Motor neuron (in vitro differentiated cells): ENCODE results near the gene SPINT1. TPM values are rescaled to one million over a fixed set of nuclear protein-coding genes. Genes with fewer than 3 reads are reported as not detected.

ENCODE experiments used
- ATAC-seq, 8 experiments: fragments of 200-7000 bp; cut with Tn5 transposase; replicated peaks in 6 of 8; 2 replicates each; pipeline ENCODE4 v1.8.0; 2021; ENCODE audit warnings: mild to moderate bottlenecking in 8 of 8, moderate library complexity in 8 of 8
- H3K27ac ChIP-seq, 2 donors: fragments of 250-450 bp; sonication (Bioruptor Pico); 2 replicates each; pipeline ENCODE4 v1.9.0; 2021; ENCODE audit warnings: antibody characterized with exemption in 2 of 2, mild to moderate bottlenecking in 2 of 2, moderate library complexity in 1 of 2
- H3K4me1 ChIP-seq, 2 donors: fragments of 250-450 bp; sonication (Bioruptor Pico); replicated peaks in 1 of 2; 2 replicates each; pipeline ENCODE4 v1.6.1; 2021; ENCODE audit warnings: antibody characterized with exemption in 2 of 2, mild to moderate bottlenecking in 2 of 2, moderate library complexity in 1 of 2
- H3K4me3 ChIP-seq, 5 donors: fragments of 250-450 bp; sonication (Bioruptor Pico); 2 replicates each; pipeline ENCODE4 v1.9.0; 2021; ENCODE audit warnings: antibody characterized with exemption in 5 of 5, mild to moderate bottlenecking in 5 of 5, moderate library complexity in 4 of 5
- WGBS, 10 experiments: fragments of 450-650 bp; shearing (Covaris generic); methylation state at CpG; one replicate each; pipeline ENCODE4 v1.0.0; 2022; 5-methylcytosine and 5-hydroxymethylcytosine counted together
- in situ Hi-C, 9 experiments: fragments of 400-800 bp; cut with MboI; loops; one replicate each; pipeline ENCODE4 v1.15.0; 2021; ENCODE audit warnings: low sequenced_read_pairs in 9 of 9, low pct_unique_long_range_greater_than_20kb in 2 of 9; ENCODE audit not compliant: unreplicated experiment in 9 of 9
- total RNA-seq, 8 experiments: library from RNA; unstranded; fragments of 300-600 nt; gene quantifications; 2 replicates each; pipeline versions ENCODE4 v1.2.3 to v1.2.4, GENCODE V29; 2022

Gene SPINT1
- total RNA-seq, 8 experiments from 2014 or later, result 0.09 to 1.9 (median 0.37) TPM

GRCh38 chr15:40815042-40815698, 28.7 kb upstream of the SPINT1 start:
- in situ Hi-C loops, result no loop called here
- 80 to 100% (median 90%) methylated on average over 1 to 4 of the region's 4 CpGs; no CpG with 5 or more reads in 5 of the 10 experiments for WGBS, 10 experiments
- peak in 5 of 8 experiments; percentile 33 to 86 (median 46) for ATAC-seq
- no peaks in the 10 kb centered on the region for H3K4me1 ChIP-seq
- no peak overlapping the region for H3K27ac ChIP-seq
- no peak overlapping the region for H3K4me3 ChIP-seq

GRCh38 chr15:40819048-40819447, 24.8 kb upstream of the SPINT1 start:
- 50 to 95% (median 77%) methylated on average over 3 to 7 of the region's 7 CpGs; no CpG with 5 or more reads in 4 of the 10 experiments for WGBS, 10 experiments
- Histone ChIP-seq H3K4me3 (no peak overlapping the region), H3K4me1 (no peaks in the 10 kb centered on the region), H3K27ac (no peak overlapping the region)
- in situ Hi-C loops, result no loop called here
- no peak for ATAC-seq

- Histone ChIP-seq H3K4me3 (no peak overlapping the region), H3K27ac (no peak overlapping the region), H3K4me1 (no peaks in the 10 kb centered on the region)
- in situ Hi-C loops, result no loop called here
- ATAC-seq, result no peak
- WGBS, 10 experiments, result 0 to 100% (median 100%) methylated on average over 1 to 2 of the region's 2 CpGs; no CpG with 5 or more reads in 1 of the 10 experiments
These were observed 22.7 kb upstream of the SPINT1 start for GRCh38 chr15:40821195-40821594.

- no peak overlapping the region for H3K4me3 ChIP-seq
- no peak overlapping the region for H3K27ac ChIP-seq
- in situ Hi-C loops, result no loop called here
- peak in 2 of 8 experiments; percentile 25 to 30 for ATAC-seq
- no peaks in the 10 kb centered on the region for H3K4me1 ChIP-seq
- 14 to 86% (median 67%) methylated on average over 1 of the region's 1 CpG; no CpG with 5 or more reads in 3 of the 10 experiments for WGBS, 10 experiments
These were observed 20.1 kb upstream of the SPINT1 start for GRCh38 chr15:40823572-40824343.

- peak in 4 of 8 experiments; percentile 21 to 83 (median 53) for ATAC-seq
- in situ Hi-C loops, result no loop called here
- no peak overlapping the region for H3K4me3 ChIP-seq
- no peaks in the 10 kb centered on the region for H3K4me1 ChIP-seq
- no peak overlapping the region for H3K27ac ChIP-seq
- WGBS, 10 experiments, result 0 to 100% (median 70%) methylated on average over 1 to 5 of the region's 5 CpGs; no CpG with 5 or more reads in 2 of the 10 experiments
These were observed 18.0 kb upstream of the SPINT1 start for GRCh38 chr15:40825661-40826422.

- WGBS, 10 experiments, result 38 to 82% (median 57%) methylated on average over 1 to 4 of the region's 4 CpGs; no CpG with 5 or more reads in 1 of the 10 experiments
- Histone ChIP-seq H3K4me1 (no peaks in the 10 kb centered on the region), H3K27ac (no peak overlapping the region), H3K4me3 (no peak overlapping the region)
- ATAC-seq, result no peak
- in situ Hi-C loops, result no loop called here
These were observed 17.3 kb upstream of the SPINT1 start for GRCh38 chr15:40826423-40827075.

GRCh38 chr15:40828447-40829036, 15.3 kb upstream of the SPINT1 start, which contains the start of gene PPP1R14D:
Gene PPP1R14D, minus strand, starts transcription at chr15:40828708. Its CDS starts 67 bp downstream, at chr15:40828641.
- in situ Hi-C loops, result no loop called here
- no peaks in the 10 kb centered on the region for H3K4me1 ChIP-seq

GRCh38 chr15:40829115-40829514, 14.7 kb upstream of the SPINT1 start:
- no peak for ATAC-seq
- in situ Hi-C loops, result no loop called here
- H3K4me3 ChIP-seq, result no peak overlapping the region

More at GRCh38 chr15:40828447-40829036, 15.3 kb upstream of the SPINT1 start, which contains the start of gene PPP1R14D:
- WGBS, 10 experiments, result 80 to 96% (median 84%) methylated on average over 2 to 4 of the region's 6 CpGs; no CpG with 5 or more reads in 7 of the 10 experiments
- no peak within 1 kb of the TSS for H3K27ac ChIP-seq
- no peak for ATAC-seq
- H3K4me3 ChIP-seq, result no peak within 1 kb of the TSS

GRCh38 chr15:40830884-40831283, 13.0 kb upstream of the SPINT1 start:
- WGBS, 10 experiments, result 17 to 67% (median 40%) methylated on average over 1 to 2 of the region's 2 CpGs; no CpG with 5 or more reads in 3 of the 10 experiments
- peak in 2 of 8 experiments; percentile 33 to 70 for ATAC-seq
- Histone ChIP-seq H3K27ac (no peak overlapping the region), H3K4me1 (no peaks in the 10 kb centered on the region), H3K4me3 (no peak overlapping the region)
- in situ Hi-C loops, result no loop called here

More at GRCh38 chr15:40829115-40829514, 14.7 kb upstream of the SPINT1 start:
- Histone ChIP-seq H3K4me1 (no peaks in the 10 kb centered on the region), H3K27ac (no peak overlapping the region)
- WGBS, 10 experiments, result 40 to 100% (median 77%) methylated on average over 1 to 6 of the region's 7 CpGs; no CpG with 5 or more reads in 2 of the 10 experiments

- ATAC-seq, result no peak
- 0 to 83% (median 40%) methylated on average over 1 of the region's 1 CpG; no CpG with 5 or more reads in 3 of the 10 experiments for WGBS, 10 experiments
- in situ Hi-C loops, result no loop called here
- no peaks in the 10 kb centered on the region for H3K4me1 ChIP-seq
- H3K27ac ChIP-seq, result no peak overlapping the region
- no peak overlapping the region for H3K4me3 ChIP-seq
These were observed 12.0 kb upstream of the SPINT1 start for GRCh38 chr15:40831861-40832260.

GRCh38 chr15:40832903-40833302, 10.9 kb upstream of the SPINT1 start:
- no peak for ATAC-seq
- in situ Hi-C loops, result no loop called here
- Histone ChIP-seq H3K4me3 (no peak overlapping the region), H3K27ac (no peak overlapping the region), H3K4me1 (no peaks in the 10 kb centered on the region)

GRCh38 chr15:40836020-40836419, 7.8 kb upstream of the SPINT1 start:
- ATAC-seq, result no peak

More at GRCh38 chr15:40836020-40836419, 7.8 kb upstream of the SPINT1 start:
- in situ Hi-C loops, result no loop called here
- no peak overlapping the region for H3K27ac ChIP-seq
- 78 to 100% (median 94%) methylated on average over 1 of the region's 1 CpG; no CpG with 5 or more reads in 2 of the 10 experiments for WGBS, 10 experiments
- H3K4me3 ChIP-seq, result no peak overlapping the region
- H3K4me1 ChIP-seq, result no peaks in the 10 kb centered on the region
